Thymus (tissue), 11 donors: ENCODE data around the gene CADPS2. TPM values are rescaled to one million over a fixed set of nuclear protein-coding genes. Genes with fewer than 3 reads are reported as not detected.

Experiments used
- DNase-seq, 9 donors: peaks; one replicate each; pipeline ENCODE4 v3.0.0-alpha.2; 2013; ENCODE audit warnings: low spot score in 9 of 9, low read depth in 6 of 9, missing footprints in 1 of 9
- H3K27ac ChIP-seq, 2 donors: one replicate each; pipeline ENCODE4 v1.5.1; 2013; ENCODE audit warnings: control low read depth in 1 of 2, low read depth in 1 of 2, low read length in 1 of 2, mild to moderate bottlenecking in 1 of 2, moderate library complexity in 1 of 2
- H3K27me3 ChIP-seq, 2 donors: one replicate each; pipeline ENCODE4 v1.5.1; 2013; ENCODE audit warnings: low read length in 1 of 2; ENCODE audit not compliant: control insufficient read depth in 2 of 2, insufficient read depth in 1 of 2
- H3K36me3 ChIP-seq, 2 donors: one replicate each; pipeline ENCODE4 v1.5.1; 2013; ENCODE audit warnings: low read length in 1 of 2, mild to moderate bottlenecking in 1 of 2, moderate library complexity in 1 of 2; ENCODE audit not compliant: control insufficient read depth in 2 of 2, insufficient read depth in 2 of 2
- H3K4me1 ChIP-seq, 2 donors: one replicate each; pipeline ENCODE4 v1.5.1; 2013; ENCODE audit warnings: low read length in 2 of 2; ENCODE audit not compliant: control insufficient read depth in 2 of 2, insufficient read depth in 2 of 2
- H3K4me3 ChIP-seq, 2 donors: one replicate each; pipeline ENCODE4 v1.5.1; 2013; ENCODE audit warnings: low read length in 2 of 2, control low read depth in 1 of 2, mild to moderate bottlenecking in 1 of 2
- H3K9me3 ChIP-seq, 2 donors: one replicate each; pipeline ENCODE4 v1.5.1; 2013; ENCODE audit warnings: low read length in 1 of 2, mild to moderate bottlenecking in 1 of 2; ENCODE audit not compliant: control insufficient read depth in 2 of 2, insufficient read depth in 1 of 2
- WGBS: extraction: QIAGEN DNeasy Blood & Tissue Kit; methylation state at CpG from one replicate; pipeline ENCODE4 v1.1.7; 2013; 5-methylcytosine and 5-hydroxymethylcytosine counted together
- polyA plus RNA-seq: library from polyadenylated mRNA; stranded (reverse); fragments of 200-250 nt; gene quantifications from one replicate; pipeline ENCODE4 v1.2.3, GENCODE V29; 2013
- total RNA-seq: library from RNA; stranded (reverse); fragments of 120-200 nt; gene quantifications from one replicate; pipeline ENCODE4 v1.2.4, GENCODE V29; 2013
- donor health status: healthy.

CADPS2 gene
- total and polyA plus RNA-seq, 2 donors, result 7.4 to 9.5 TPM

DNA sequence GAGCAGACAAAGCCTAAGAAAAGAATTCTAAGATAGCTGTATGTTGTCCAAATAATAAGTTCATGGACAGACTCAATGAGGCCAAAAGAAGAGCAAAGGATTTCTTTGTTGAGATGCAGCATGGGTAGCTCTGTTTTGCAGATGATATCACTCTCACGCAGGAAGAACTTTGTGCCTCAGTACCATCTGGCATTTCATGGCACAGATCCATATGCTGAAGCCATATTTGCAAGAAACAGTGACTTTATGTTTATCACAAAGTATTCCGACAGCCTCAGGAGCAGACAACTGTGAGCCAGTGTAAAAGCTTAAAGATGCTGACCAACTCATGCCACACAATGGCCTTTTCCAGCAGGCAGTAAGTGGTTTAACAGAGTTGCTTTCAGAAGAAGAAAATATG, 138.1 kb downstream of the CADPS2 start:
- no peak overlapping the region for H3K27ac ChIP-seq
- no peak overlapping the region for H3K4me3 ChIP-seq
- DNase-seq, result no peak
- H3K27me3 ChIP-seq, result no peaks in the 10 kb centered on the region
- WGBS, result 93% methylated on average over 2 of the region's 2 CpGs
- no peaks in the 10 kb centered on the region for H3K4me1 ChIP-seq
- no peaks in the 10 kb centered on the region for H3K9me3 ChIP-seq
- no peaks in the 10 kb centered on the region for H3K36me3 ChIP-seq

DNA sequence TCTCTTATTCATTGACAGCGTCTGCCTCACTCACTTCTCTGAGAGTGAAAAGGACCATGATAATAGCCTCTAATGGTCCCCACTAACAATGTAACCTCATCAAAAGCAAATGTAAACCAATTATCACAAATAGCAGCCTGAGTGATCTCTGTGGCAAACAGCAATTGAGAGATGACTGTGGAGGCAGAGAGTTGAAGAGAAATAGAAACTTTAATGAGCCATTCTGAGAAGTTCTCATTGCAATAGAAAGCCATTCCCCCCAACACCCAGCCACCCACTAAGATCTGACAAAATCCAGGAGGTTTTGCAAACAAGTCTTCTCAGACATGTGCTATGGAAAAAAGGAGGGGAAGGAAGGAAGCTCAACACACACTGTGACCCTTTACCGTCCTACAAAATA, 139.3 kb downstream of the CADPS2 start:
- Histone ChIP-seq H3K27me3 (no peaks in the 10 kb centered on the region), H3K4me3 (no peak overlapping the region), H3K36me3 (no peaks in the 10 kb centered on the region), H3K4me1 (no peaks in the 10 kb centered on the region), H3K27ac (no peak overlapping the region), H3K9me3 (no peaks in the 10 kb centered on the region)
- 56% methylated on average over 2 of the region's 2 CpGs for WGBS
- no peak for DNase-seq

DNA sequence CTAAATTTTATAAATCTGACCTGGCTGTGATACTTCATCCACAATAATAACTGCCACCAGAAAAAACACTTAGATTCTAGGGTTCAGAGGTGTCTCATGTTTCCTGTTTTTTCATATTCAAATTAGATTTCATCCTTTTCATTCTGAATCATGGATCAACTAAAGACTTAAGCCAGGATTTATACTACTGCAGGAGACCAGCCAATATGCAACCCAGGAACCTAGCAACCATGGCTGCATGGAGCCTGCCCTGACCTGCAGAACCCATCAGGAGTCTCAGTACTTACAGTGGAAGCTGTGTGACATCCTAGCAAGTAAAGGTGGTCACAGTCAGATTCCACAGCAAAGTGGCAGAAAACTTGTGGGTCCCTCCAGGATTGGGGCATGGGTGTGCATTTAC, 143.0 kb downstream of the CADPS2 start:
- no peaks in the 10 kb centered on the region for H3K9me3 ChIP-seq
- H3K4me3 ChIP-seq, result no peak overlapping the region
- H3K27me3 ChIP-seq, result no peaks in the 10 kb centered on the region
- H3K4me1 ChIP-seq, result no peaks in the 10 kb centered on the region
- DNase-seq, result no peak
- H3K27ac ChIP-seq, result no peak overlapping the region
- H3K36me3 ChIP-seq, result no peaks in the 10 kb centered on the region

DNA sequence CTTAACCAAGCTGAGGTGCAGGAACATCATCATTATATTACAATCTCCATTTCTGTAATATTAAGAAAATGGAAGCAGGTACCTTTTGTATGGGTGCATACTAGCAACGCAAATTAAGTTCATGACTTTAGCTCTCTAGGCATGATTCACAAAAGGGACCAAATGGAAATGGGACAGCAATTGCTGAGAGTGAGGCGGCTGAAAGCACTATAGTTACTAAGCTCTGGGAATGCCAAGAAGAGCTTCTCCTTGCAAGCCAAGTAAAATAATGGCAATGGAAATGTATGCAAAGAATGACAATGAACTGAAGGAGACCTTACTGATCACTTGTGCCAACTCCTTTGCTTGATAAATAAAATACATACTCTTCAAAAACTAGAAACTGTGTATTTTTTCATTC, 147.3 kb downstream of the CADPS2 start:
- WGBS, result 70% methylated on average over 2 of the region's 2 CpGs
- H3K27ac ChIP-seq, result no peak overlapping the region
- H3K36me3 ChIP-seq, result no peaks in the 10 kb centered on the region
- DNase-seq, result no peak
- H3K4me3 ChIP-seq, result no peak overlapping the region
- H3K4me1 ChIP-seq, result no peaks in the 10 kb centered on the region
- no peaks in the 10 kb centered on the region for H3K27me3 ChIP-seq
- no peaks in the 10 kb centered on the region for H3K9me3 ChIP-seq

DNA sequence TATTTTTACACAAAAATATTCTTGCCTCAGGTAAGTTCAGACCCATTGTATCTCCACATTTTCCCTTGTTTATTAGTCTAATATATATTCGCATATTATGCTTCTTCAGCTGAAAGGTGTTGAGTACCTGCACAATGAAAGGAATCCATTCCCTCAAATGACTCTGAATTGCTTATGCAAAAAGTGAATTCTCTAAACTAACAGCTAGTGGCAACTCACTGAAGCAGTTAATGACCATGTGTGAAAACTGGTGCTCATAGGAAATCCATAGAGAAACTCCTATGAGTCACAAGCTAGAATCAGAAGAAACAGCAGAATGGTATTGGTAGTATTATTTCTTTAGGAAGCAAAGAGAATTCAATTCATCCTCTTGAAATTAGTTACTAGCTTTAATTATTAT, 150.1 kb downstream of the CADPS2 start:
- Histone ChIP-seq H3K27ac (no peak overlapping the region), H3K9me3 (no peaks in the 10 kb centered on the region), H3K4me1 (no peaks in the 10 kb centered on the region), H3K27me3 (no peaks in the 10 kb centered on the region), H3K4me3 (no peak overlapping the region), H3K36me3 (no peaks in the 10 kb centered on the region)
- WGBS, result 74% methylated on average over 1 of the region's 1 CpG
- DNase-seq, result no peak

DNA sequence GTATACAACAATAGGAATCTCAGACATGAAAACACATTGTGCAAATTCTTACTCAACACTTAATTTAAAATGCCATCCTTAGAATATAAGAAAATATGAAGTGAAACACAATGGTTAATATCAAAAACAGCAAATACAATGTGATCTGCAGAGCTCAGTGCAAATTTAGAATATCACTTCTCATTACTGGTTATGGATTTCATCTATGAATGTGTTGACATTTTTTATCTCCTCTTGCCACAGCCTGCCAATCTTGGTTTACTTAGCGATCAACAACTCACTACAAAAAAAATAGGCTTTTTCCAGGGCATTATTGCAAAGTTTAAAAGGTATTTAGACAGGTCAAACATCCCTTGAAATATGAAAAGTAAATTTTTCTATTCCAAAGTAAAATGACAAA, 158.5 kb downstream of the CADPS2 start:
- no peak for DNase-seq
- H3K4me3 ChIP-seq, result no peak overlapping the region
- H3K9me3 ChIP-seq, result no peaks in the 10 kb centered on the region
- H3K27me3 ChIP-seq, result no peaks in the 10 kb centered on the region
- 81% methylated on average over 1 of the region's 1 CpG for WGBS
- H3K36me3 ChIP-seq, result no peaks in the 10 kb centered on the region
- H3K4me1 ChIP-seq, result no peaks in the 10 kb centered on the region
- H3K27ac ChIP-seq, result no peak overlapping the region

DNA sequence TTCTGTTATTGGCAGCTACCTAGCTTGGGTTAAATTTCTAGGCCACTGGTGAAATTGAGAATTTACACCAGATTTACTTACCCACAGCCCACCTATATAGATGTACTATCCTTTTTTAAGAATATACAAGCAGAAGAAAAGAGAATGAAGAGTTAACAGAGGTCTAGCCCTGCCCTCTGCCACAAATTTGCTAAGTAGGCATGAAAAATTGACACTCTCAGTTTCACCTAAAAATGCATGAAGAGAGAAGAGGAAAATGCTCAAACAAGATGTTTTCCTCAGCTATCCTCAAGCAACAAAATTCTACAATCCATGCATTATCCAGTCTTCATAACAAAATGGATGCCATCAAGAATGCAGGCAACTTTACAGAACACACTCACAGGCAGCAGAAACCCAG, 158.9 kb downstream of the CADPS2 start:
- Histone ChIP-seq H3K4me3 (no peak overlapping the region), H3K27me3 (no peaks in the 10 kb centered on the region), H3K4me1 (no peaks in the 10 kb centered on the region), H3K36me3 (no peaks in the 10 kb centered on the region), H3K9me3 (no peaks in the 10 kb centered on the region), H3K27ac (no peak overlapping the region)
- DNase-seq, result no peak

DNA sequence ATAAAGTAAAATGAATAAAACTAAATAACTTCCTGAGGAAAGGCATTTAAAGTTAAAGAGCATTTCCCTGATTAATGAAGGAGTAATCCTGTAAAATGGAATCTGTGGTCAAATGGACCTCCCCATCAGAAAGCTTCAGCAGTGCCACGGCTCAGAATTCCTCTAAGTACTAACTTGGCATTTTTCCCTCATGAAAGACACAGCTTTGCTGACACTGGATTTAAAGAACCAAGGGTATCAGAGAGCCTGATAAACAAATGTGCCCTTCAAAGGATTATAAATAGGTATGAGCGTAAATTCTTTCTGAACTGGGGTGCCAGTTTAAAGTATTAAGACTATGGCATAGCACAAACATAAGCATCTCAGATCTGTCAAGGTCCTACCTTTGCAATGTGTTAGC, 159.4 kb downstream of the CADPS2 start:
- H3K27ac ChIP-seq, result no peak overlapping the region
- H3K4me3 ChIP-seq, result no peak overlapping the region
- H3K27me3 ChIP-seq, result no peaks in the 10 kb centered on the region
- no peaks in the 10 kb centered on the region for H3K36me3 ChIP-seq
- DNase-seq, result no peak
- no peaks in the 10 kb centered on the region for H3K4me1 ChIP-seq
- no peaks in the 10 kb centered on the region for H3K9me3 ChIP-seq
- WGBS, result 89% methylated on average over 2 of the region's 2 CpGs

DNA sequence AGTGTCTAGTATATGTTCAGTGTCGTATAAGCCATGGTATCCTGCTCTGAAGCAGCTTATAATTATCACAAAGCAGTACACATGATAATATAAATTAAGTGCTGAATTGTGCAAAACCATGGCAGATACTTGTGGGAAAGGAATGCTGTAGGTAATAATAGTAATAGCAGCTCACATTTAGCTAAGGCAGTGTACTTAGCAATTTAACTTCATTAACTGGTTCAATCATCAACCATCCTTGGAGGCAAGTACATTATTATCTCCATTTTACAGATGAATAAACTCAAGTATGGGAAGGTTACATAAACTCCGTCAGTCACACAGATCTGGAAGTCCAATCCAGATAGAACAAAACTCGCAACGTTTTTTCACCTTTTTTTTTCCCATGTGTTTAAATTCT, 161.9 kb downstream of the CADPS2 start:
- Histone ChIP-seq H3K36me3 (no peaks in the 10 kb centered on the region), H3K4me3 (no peak overlapping the region), H3K9me3 (no peaks in the 10 kb centered on the region), H3K4me1 (no peaks in the 10 kb centered on the region), H3K27me3 (no peaks in the 10 kb centered on the region), H3K27ac (no peak overlapping the region)
- DNase-seq, result no peak
- WGBS, result 92% methylated on average over 4 of the region's 4 CpGs

DNA sequence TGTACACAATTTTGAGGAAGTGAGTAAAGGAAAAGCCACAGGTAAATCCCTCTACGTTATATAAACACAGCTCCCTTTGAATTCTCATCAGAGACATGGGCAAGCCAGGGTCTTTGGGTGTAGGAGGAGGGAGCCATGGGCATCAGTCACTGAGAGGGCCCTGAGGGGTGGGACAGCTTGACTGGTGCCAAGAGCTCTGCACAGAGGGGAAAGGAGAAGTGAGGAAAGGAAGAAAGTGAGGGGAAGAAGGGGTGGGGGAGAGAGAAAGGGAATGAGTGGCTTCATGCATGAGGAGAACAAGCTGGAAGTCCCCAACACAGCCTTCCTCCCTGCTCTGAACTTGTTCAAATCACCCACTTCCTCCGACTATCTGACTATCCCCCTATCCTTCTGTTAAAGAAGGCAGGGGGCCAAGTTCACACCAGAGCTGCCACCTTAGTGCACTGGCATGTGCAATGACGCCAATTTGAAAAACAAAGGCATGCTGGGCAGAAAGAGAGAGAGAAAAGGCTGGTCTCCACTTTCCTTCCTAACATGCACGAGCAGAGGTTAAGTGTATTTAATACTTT, 167.2 kb downstream of the CADPS2 start:
- no peaks in the 10 kb centered on the region for H3K36me3 ChIP-seq
- 70% methylated on average over 4 of the region's 4 CpGs for WGBS
- H3K27me3 ChIP-seq, result no peaks in the 10 kb centered on the region
- no peak overlapping the region for H3K4me3 ChIP-seq
- H3K9me3 ChIP-seq, result no peaks in the 10 kb centered on the region
- DNase-seq, result no peak
- H3K27ac ChIP-seq, result no peak overlapping the region
- no peaks in the 10 kb centered on the region for H3K4me1 ChIP-seq
